HG03460 (cell line): Measurements from ENCODE around the gene EFCAB8.
"Not testable (repeated sequence)": the region's sequence is repeated elsewhere in the genome, so short reads cannot be mapped to it uniquely, and the experiment has no call there.

Experiments
- ATAC-seq: cut with Tn5 transposase; IDR thresholded peaks from one replicate; pipeline ENCODE4 v1.9.1; 2021; ENCODE audit not compliant: unreplicated experiment

EFCAB8 gene

GRCh38 chr20:32839982-32840285 lies 18.8 kb upstream of the EFCAB8 start:
- no peak for ATAC-seq

- ATAC-seq = no peak
These were observed 17.5 kb upstream of the EFCAB8 start for GRCh38 chr20:32841174-32841573.

- ATAC-seq = no peak
These were observed 17.1 kb upstream of the EFCAB8 start for GRCh38 chr20:32841632-32842031.

GRCh38 chr20:32842688-32843524 lies 15.8 kb upstream of the EFCAB8 start:
- no peak for ATAC-seq

- ATAC-seq = no peak
These were observed 12.9 kb upstream of the EFCAB8 start for GRCh38 chr20:32845786-32846185.

GRCh38 chr20:32846852-32847251 lies 11.9 kb upstream of the EFCAB8 start:
- no peak for ATAC-seq

- ATAC-seq = no peak
These were observed 10.8 kb upstream of the EFCAB8 start for GRCh38 chr20:32847964-32848363.

- ATAC-seq = no peak
These were observed 9.9 kb upstream of the EFCAB8 start for GRCh38 chr20:32848846-32849245.

- ATAC-seq = no peak
These were observed 9.1 kb upstream of the EFCAB8 start for GRCh38 chr20:32849577-32849976.

- no peak for ATAC-seq
These were observed 3.3 kb upstream of the EFCAB8 start for GRCh38 chr20:32855387-32855786.

GRCh38 chr20:32858189-32858588 lies 534 bp upstream of the EFCAB8 start:
- no peak for ATAC-seq

- no peak for ATAC-seq
These were observed 2.7 kb downstream of the EFCAB8 start for GRCh38 chr20:32861446-32861845.

- no peak for ATAC-seq
These were observed 10.8 kb downstream of the EFCAB8 start for GRCh38 chr20:32869562-32869961.

GRCh38 chr20:32870526-32870925 lies 11.8 kb downstream of the EFCAB8 start:
- ATAC-seq = not testable (repeated sequence)

GRCh38 chr20:32870985-32871384 lies 12.3 kb downstream of the EFCAB8 start:
- no peak for ATAC-seq

GRCh38 chr20:32871627-32872160 lies 13.0 kb downstream of the EFCAB8 start:
- ATAC-seq = no peak

- ATAC-seq = no peak
These were observed 13.5 kb downstream of the EFCAB8 start for GRCh38 chr20:32872266-32872665.

GRCh38 chr20:32875673-32876072 lies 16.9 kb downstream of the EFCAB8 start:
- ATAC-seq = no peak

GRCh38 chr20:32877507-32877906 lies 18.8 kb downstream of the EFCAB8 start:
- ATAC-seq = no peak

GRCh38 chr20:32878820-32879219 lies 20.1 kb downstream of the EFCAB8 start:
- ATAC-seq = no peak

- no peak for ATAC-seq
These were observed 20.8 kb downstream of the EFCAB8 start for GRCh38 chr20:32879538-32879937.

- no peak for ATAC-seq
These were observed 21.9 kb downstream of the EFCAB8 start for GRCh38 chr20:32880635-32881034.

- no peak for ATAC-seq
These were observed 24.4 kb downstream of the EFCAB8 start for GRCh38 chr20:32883081-32883480.
